H1 (cell line): ENCODE results near the gene DNAAF8. TPM values are rescaled to one million over a fixed set of nuclear protein-coding genes. Genes with fewer than 3 reads are reported as not detected.

Experiments
- CTCF ChIA-PET: fragments of 300-600 bp; sonication (Branson Sonifier 250); formaldehyde crosslinking; loops from one replicate; lab custom pipeline; 2021; ENCODE audit not compliant: partially characterized antibody; lab: Charles Lee
- POLR2A ChIA-PET: fragments of 300-600 bp; sonication (Branson Sonifier 250); formaldehyde crosslinking; loops from one replicate; lab custom pipeline; 2021; ENCODE audit warnings: inconsistent platforms; ENCODE audit not compliant: partially characterized antibody; lab: Charles Lee
- DNase-seq, 2 experiments: peaks; one replicate each; pipeline versions ENCODE4 v3.0.0 to v3.0.0-alpha.2; 2010 to 2022; ENCODE audit warnings: low spot score in 2 of 2, low read depth in 1 of 2, mixed read lengths in 1 of 2
- FAIRE-seq: peaks from 2 replicates; lab custom pipeline; 2011; peaks lifted over from hg19 to GRCh38; lab: Jason Lieb, UNC
- H2AFZ ChIP-seq: 2 replicates; pipeline ENCODE4 v1.8.1; 2012; ENCODE audit warnings: low read length, inconsistent platforms
- H2AK5ac ChIP-seq: 2 replicates; pipeline ENCODE4 v1.6.1; 2013; ENCODE audit warnings: low read depth, low read length
- H2BK120ac ChIP-seq: replicated peaks from 2 replicates; pipeline ENCODE3; 2013; ENCODE audit warnings: low read depth, low read length, inconsistent platforms
- H2BK12ac ChIP-seq: 2 replicates; pipeline ENCODE4 v1.6.1; 2013; ENCODE audit warnings: low read depth, low read length
- H2BK15ac ChIP-seq: 2 replicates; pipeline ENCODE4 v1.6.1; 2013; ENCODE audit warnings: low read length
- H2BK20ac ChIP-seq: 2 replicates; pipeline ENCODE4 v1.6.1; 2013; ENCODE audit warnings: low read length
- H2BK5ac ChIP-seq: 2 replicates; pipeline ENCODE4 v1.6.1; 2013; ENCODE audit warnings: low read depth, low read length
- H3K14ac ChIP-seq: 2 replicates; pipeline ENCODE4 v1.6.1; 2013; ENCODE audit warnings: inconsistent platforms; ENCODE audit not compliant: insufficient read length
- H3K18ac ChIP-seq: 2 replicates; pipeline ENCODE4 v1.6.1; 2013; ENCODE audit warnings: low read length; ENCODE audit errors: extremely low read depth
- H3K23ac ChIP-seq: 2 replicates; pipeline ENCODE4 v1.6.1; 2013; ENCODE audit warnings: inconsistent platforms; ENCODE audit not compliant: insufficient read length
- H3K23me2 ChIP-seq: 2 replicates; pipeline ENCODE4 v1.6.1; 2013; ENCODE audit warnings: low read depth, low read length
- H3K27ac ChIP-seq: 2 replicates; pipeline ENCODE4 v1.6.1; 2011; ENCODE audit warnings: low read depth, low read length, inconsistent platforms
- H3K27me3 ChIP-seq, 4 experiments: replicated peaks in 1 of 4; 1 replicate in 1 of 4; 2 replicates in 3 of 4; pipeline versions ENCODE4 v1.6.1 to v1.8.1; 2011 to 2013; ENCODE audit warnings: low read length in 3 of 4, mild to moderate bottlenecking in 3 of 4, inconsistent platforms in 2 of 4, mixed read lengths in 2 of 4, moderate library complexity in 1 of 4; ENCODE audit not compliant: control insufficient read depth in 3 of 4, insufficient read depth in 3 of 4; ENCODE audit errors: extremely low read depth in 1 of 4
- H3K36me3 ChIP-seq, 4 experiments: 2 replicates each; pipeline versions ENCODE4 v1.6.1 to v1.8.1; 2011 to 2013; ENCODE audit warnings: mild to moderate bottlenecking in 4 of 4, low read length in 3 of 4, moderate library complexity in 2 of 4, control low read depth in 1 of 4, inconsistent platforms in 1 of 4; ENCODE audit not compliant: insufficient read depth in 4 of 4, control insufficient read depth in 2 of 4
- H3K4ac ChIP-seq: replicated peaks from 2 replicates; pipeline ENCODE3; 2013; ENCODE audit warnings: low read length, low read depth, mixed read lengths, inconsistent platforms; ENCODE audit not compliant: insufficient read length
- H3K4me1 ChIP-seq, 4 experiments: replicated peaks in 1 of 4; 1 replicate in 1 of 4; 2 replicates in 3 of 4; pipeline versions ENCODE4 v1.6.1 to v1.8.1; 2011 to 2013; ENCODE audit warnings: low read length in 3 of 4, inconsistent platforms in 2 of 4, mixed read lengths in 1 of 4; ENCODE audit not compliant: insufficient read depth in 4 of 4, control insufficient read depth in 3 of 4
- H3K4me2 ChIP-seq, 2 experiments: 2 replicates each; pipeline versions ENCODE4 v1.6.1 to v1.8.1; 2011 to 2013; ENCODE audit warnings: low read depth in 2 of 2, low read length in 2 of 2, control low read depth in 1 of 2, inconsistent platforms in 1 of 2, mild to moderate bottlenecking in 1 of 2; ENCODE audit not compliant: insufficient read depth in 1 of 2
- H3K4me3 ChIP-seq, 4 experiments: fragments of 200-600, 300-600 bp in 1 of 4; sonication (generic), shearing (Covaris generic), sonication (Bioruptor Twin) in 1 of 4; 2 replicates each; pipeline versions ENCODE4 v1.5.1 to v1.8.1; 2011 to 2016; ENCODE audit warnings: low read length in 4 of 4, low read depth in 3 of 4, control low read depth in 2 of 4, inconsistent platforms in 2 of 4, mild to moderate bottlenecking in 2 of 4, mixed read lengths in 1 of 4, moderate library complexity in 1 of 4; ENCODE audit not compliant: insufficient read depth in 2 of 4; ENCODE audit errors: extremely low read depth in 1 of 4
- H3K56ac ChIP-seq: replicated peaks from 2 replicates; pipeline ENCODE3; 2013; ENCODE audit warnings: low read depth, mild to moderate bottlenecking, mixed read lengths, low read length, inconsistent platforms; ENCODE audit not compliant: insufficient read length
- H3K79me1 ChIP-seq: 2 replicates; pipeline ENCODE4 v1.6.1; 2013; ENCODE audit warnings: low read depth, low read length, control low read depth
- H3K79me2 ChIP-seq, 2 experiments: 2 replicates each; pipeline versions ENCODE4 v1.6.1 to v1.8.1; 2012 to 2013; ENCODE audit warnings: low read length in 2 of 2, mild to moderate bottlenecking in 2 of 2, inconsistent platforms in 1 of 2; ENCODE audit not compliant: insufficient read depth in 2 of 2, control insufficient read depth in 1 of 2
- H3K9ac ChIP-seq, 4 experiments: replicated peaks in 1 of 4; 1 replicate in 1 of 4; 2 replicates in 3 of 4; pipeline versions ENCODE4 v1.6.1 to v1.8.1; 2011 to 2013; ENCODE audit warnings: low read depth in 3 of 4, low read length in 3 of 4, control low read depth in 2 of 4, mild to moderate bottlenecking in 2 of 4, moderate library complexity in 2 of 4, inconsistent platforms in 1 of 4; ENCODE audit errors: extremely low read depth in 1 of 4
- H3K9me3 ChIP-seq, 2 experiments: 2 replicates each; pipeline versions ENCODE4 v1.6.1 to v1.8.1; 2012 to 2013; ENCODE audit warnings: mild to moderate bottlenecking in 2 of 2, moderate library complexity in 2 of 2, control low read depth in 1 of 2, inconsistent platforms in 1 of 2, low read depth in 1 of 2, low read length in 1 of 2, mixed read lengths in 1 of 2; ENCODE audit not compliant: insufficient read depth in 2 of 2
- H4K20me1 ChIP-seq, 2 experiments: replicated peaks in 1 of 2; 2 replicates each; pipeline versions ENCODE3 to v1.8.1; 2011 to 2013; ENCODE audit warnings: inconsistent platforms in 2 of 2, low read length in 2 of 2, mild to moderate bottlenecking in 1 of 2; ENCODE audit not compliant: insufficient read depth in 2 of 2, control insufficient read depth in 1 of 2
- H4K5ac ChIP-seq: 2 replicates; pipeline ENCODE4 v1.6.1; 2013; ENCODE audit warnings: low read length, low read depth, mixed read lengths, inconsistent platforms; ENCODE audit not compliant: insufficient read length
- H4K8ac ChIP-seq: 2 replicates; pipeline ENCODE4 v1.8.0; 2013; ENCODE audit warnings: mild to moderate bottlenecking, moderate library complexity, low read length, inconsistent platforms; ENCODE audit not compliant: insufficient read depth; ENCODE audit errors: extremely low read depth
- H4K91ac ChIP-seq: replicated peaks from 2 replicates; pipeline ENCODE3; 2013; ENCODE audit warnings: low read length, mixed read lengths, inconsistent platforms; ENCODE audit not compliant: insufficient read length
- CBX8 ChIP-seq: fragments of 300-800, 300-1000 bp; sonication (generic); IDR thresholded peaks from 2 replicates; pipeline ENCODE4 v1.7.1; 2016; ENCODE audit warnings: low read depth, low read length, borderline replicate concordance
- CTBP2 ChIP-seq: IDR thresholded peaks from 2 replicates; pipeline ENCODE4 v1.7.0; 2011; ENCODE audit warnings: borderline replicate concordance, mild to moderate bottlenecking, moderate library complexity, mixed read lengths, low read length; ENCODE audit not compliant: insufficient read depth, insufficient read length
- CTCF ChIP-seq, 3 experiments: IDR thresholded peaks; 1 replicate in 2 of 3; 2 replicates in 1 of 3; pipeline versions ENCODE4 v1.5.1 to v1.6.1; 2011; ENCODE audit warnings: low read length in 3 of 3, mild to moderate bottlenecking in 3 of 3, inconsistent platforms in 2 of 3, low read depth in 1 of 3, moderate library complexity in 1 of 3; ENCODE audit not compliant: insufficient read depth in 1 of 3; ENCODE audit errors: control extremely low read depth in 1 of 3
- EP300 ChIP-seq, 2 experiments: IDR thresholded peaks; 1 replicate in 1 of 2; 2 replicates in 1 of 2; pipeline ENCODE4 v1.6.1; 2011 to 2012; ENCODE audit warnings: low read depth in 2 of 2, low read length in 2 of 2, mild to moderate bottlenecking in 2 of 2, borderline replicate concordance in 1 of 2, inconsistent platforms in 1 of 2, moderate library complexity in 1 of 2
- MAFK ChIP-seq: IDR thresholded peaks from 2 replicates; pipeline ENCODE4 v1.6.1; 2012; ENCODE audit warnings: low read depth, mild to moderate bottlenecking, improper control_type of control experiment, low read length
- POLR2A ChIP-seq, 2 experiments: IDR thresholded peaks; 1 replicate in 1 of 2; 2 replicates in 1 of 2; pipeline ENCODE4 v1.6.1; 2011; ENCODE audit warnings: low read depth in 2 of 2, low read length in 2 of 2, mild to moderate bottlenecking in 2 of 2; ENCODE audit errors: control extremely low read depth in 1 of 2
- SIX5 ChIP-seq: IDR thresholded peaks from 2 replicates; pipeline ENCODE4 v1.6.1; 2011; ENCODE audit warnings: mild to moderate bottlenecking, low read depth, low read length
- SP2 ChIP-seq: IDR thresholded peaks from 2 replicates; pipeline ENCODE4 v1.6.1; 2012; ENCODE audit warnings: mild to moderate bottlenecking, low read length, inconsistent platforms
- WGBS, 2 experiments: shearing (Covaris generic) in 1 of 2; methylation state at CpG; one replicate each; pipeline versions ENCODE4 v1.1.6 to v1.1.7; 2013 to 2015; ENCODE audit warnings: low lambda C conversion rate in 2 of 2, mixed read lengths in 2 of 2, inconsistent platforms in 1 of 2, low coverage in 1 of 2, missing lambda C conversion rate in 1 of 2; ENCODE audit not compliant: insufficient replicate concordance in 2 of 2, insufficient coverage in 1 of 2, insufficient read length in 1 of 2; ENCODE audit errors: extremely low coverage in 1 of 2, missing lambda C conversion rate in 1 of 2; 5-methylcytosine and 5-hydroxymethylcytosine counted together
- polyA plus RNA-seq, 7 experiments: library from polyadenylated mRNA; depleted of rRNA in 3 of 7; stranded (reverse) in 5 of 7; unstranded in 2 of 7; fragments of >200 nt in 5 of 7; fragments of 200-250 nt in 2 of 7; gene quantifications; 1 replicate in 5 of 7; 2 replicates in 1 of 7; 4 replicates in 1 of 7; pipeline versions ENCODE4 v1.2.1 to v1.2.3, GENCODE V29; 2011 to 2013; ENCODE audit warnings: missing spikeins in 2 of 7, mixed read lengths in 2 of 7
- total RNA-seq: library from RNA; stranded (reverse); fragmentation: NEBNext Ultra II Directional; extraction: Animal tissue kit (Norgen Biotek cat#: 25700); gene quantifications from 2 replicates; pipeline ENCODE4 v1.2.1, GENCODE V29; 2021

Gene DNAAF8
- total and polyA plus RNA-seq, 2 of the 8 experiments (the other 6 are each of a cell fraction or from before 2014, with no cell fraction given) = 0.39 TPM; not detected in 1

- peak within 1 kb of the TSS; percentile 87 for H3K18ac ChIP-seq
- no peaks in the 10 kb centered on the region for H3K27me3 ChIP-seq
- peak within 1 kb of the TSS; percentile 89 for H4K91ac ChIP-seq
- peaks cover 0 to 2% of the 10 kb centered on the region in 2 experiments; a peak in 1 of 4 replicates for H3K79me2 ChIP-seq
- no peaks in the 10 kb centered on the region for H3K79me1 ChIP-seq
- peak within 1 kb of the TSS; percentile 72 to 93 (median 76) for H3K4me3 ChIP-seq
- CTCF ChIA-PET = interaction anchor here (0.7 to 2.8 kb wide), 7 partner anchors 11 to 383 kb away, joined by 3 to 13 read pairs (median 5); partner anchors contain the start of genes ANKS3, DNAAF8 and MGRN1
- POLR2A ChIA-PET = interaction anchor here (0.7 to 5.4 kb wide), 20 partner anchors 8 to 263 kb away, joined by 3 to 59 read pairs (median 4); partner anchors contain the start of genes ANKS3, DNAAF8, GLYR1 and PPL
- H3K9me3 ChIP-seq = no peaks in the 10 kb centered on the region
- peaks cover 11 to 22% (median 17%) of the 10 kb centered on the region in 4 experiments for H3K36me3 ChIP-seq
- peak within 1 kb of the TSS; percentile 50; the same call in 1 of the 2 replicates for H3K27ac ChIP-seq
- peaks cover 8% of the 10 kb centered on the region; the same call in 1 of the 2 replicates for H3K23me2 ChIP-seq
- DNase-seq = peak; percentile 81 to 96
- peak within 1 kb of the TSS; percentile 14; the same call in 1 of the 2 replicates for H2BK12ac ChIP-seq
- no peak within 1 kb of the TSS for H2AFZ ChIP-seq
- 2% methylated on average over 64 of the region's 91 CpGs; no CpG with 5 or more reads in 1 of the 2 experiments for WGBS, 2 experiments
- FAIRE-seq = no peak
- no peak within 1 kb of the TSS for H3K4ac ChIP-seq
- peaks cover 0 to 7% (median 5%) of the 10 kb centered on the region in 4 experiments; a peak in 4 of 7 replicates for H3K4me1 ChIP-seq
- H3K56ac ChIP-seq = peak within 1 kb of the TSS; percentile 82
- peak within 1 kb of the TSS; percentile 78; the same call in 1 of the 2 replicates for H2BK5ac ChIP-seq
- peak within 1 kb of the TSS; percentile 66 to 90 (median 76); a peak in 6 of 7 replicates for H3K9ac ChIP-seq
- H2AK5ac ChIP-seq = no peak within 1 kb of the TSS; the same call in 1 of the 2 replicates
- no peak within 1 kb of the TSS for H2BK120ac ChIP-seq
- no peak within 1 kb of the TSS for H3K14ac ChIP-seq
- 0 out of 2 replicates have a peak within 1 kb of the TSS, but pooled peaks have one; percentile 92 for H2BK15ac ChIP-seq
- peak within 1 kb of the TSS; percentile 68 to 81 for H3K4me2 ChIP-seq
- peak within 1 kb of the TSS; percentile 84 for H4K8ac ChIP-seq
- H3K23ac ChIP-seq = no peak within 1 kb of the TSS
- H2BK20ac ChIP-seq = no peak within 1 kb of the TSS
- H4K20me1 ChIP-seq = peaks cover 0 to 15% of the 10 kb centered on the region in 2 experiments
- H4K5ac ChIP-seq = peak within 1 kb of the TSS; percentile 86
- TF ChIP-seq CTCF (IDR thresholded peaks at IDR 0.05; ENCODE audit: control extremely low read depth in 1 of 3, insufficient read depth in 1 of 3, low read depth in 1 of 3, low read length in 3 of 3) (peak in 2 of 3 experiments; percentile 23 to 24; a peak in 2 of 4 replicates), CBX8 (no peak), SP2 (no peak; the same call in 1 of the 2 replicates), POLR2A (IDR thresholded peaks at IDR 0.05; ENCODE audit: control extremely low read depth in 1 of 2, low read depth in 2 of 2, low read length in 2 of 2) (peak in 1 of 2 experiments; percentile 80; a peak in 2 of 3 replicates), SIX5 (no peak), CTBP2 (no peak), MAFK (no peak), EP300 (IDR thresholded peaks at IDR 0.05; ENCODE audit: borderline replicate concordance in 1 of 2, low read depth in 2 of 2, low read length in 2 of 2) (no peak)
These were observed 40.9 kb upstream of the DNAAF8 start, which contains the start of gene NUDT16L1 for GRCh38 chr16:4693296-4693955. Gene NUDT16L1, plus strand, starts transcription at chr16:4693562. Its CDS starts 165 bp downstream, at chr16:4693727.
